Measurements from ENCODE around the gene CREB3. TPM values are rescaled to one million over a fixed set of nuclear protein-coding genes. Genes with fewer than 3 reads are reported as not detected.

The CREB3 gene
- total RNA-seq, 1 experiment from 2014 or later = 68.4 TPM

DNA sequence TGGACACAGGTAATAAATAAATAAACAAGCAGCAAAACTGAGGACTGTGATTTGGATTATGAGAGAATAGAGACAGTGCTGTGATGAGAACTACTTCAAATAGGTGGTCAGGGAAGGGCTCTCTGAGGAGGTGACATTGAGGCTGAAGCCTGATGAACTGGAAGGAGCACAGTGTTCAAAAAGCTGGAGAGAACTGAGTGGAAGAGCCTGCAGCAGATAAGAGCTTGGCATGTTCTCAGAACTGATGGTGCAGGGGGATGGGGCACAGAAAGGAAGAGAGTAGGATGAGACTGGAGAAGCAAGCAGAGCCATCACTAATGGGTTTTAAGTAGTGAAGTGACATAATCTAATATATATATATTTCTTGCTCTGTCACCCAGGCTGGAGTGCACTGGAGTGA lies 31.5 kb upstream of the CREB3 start:
- no peak for DNase-seq (ENCODE audit: low read depth)

DNA sequence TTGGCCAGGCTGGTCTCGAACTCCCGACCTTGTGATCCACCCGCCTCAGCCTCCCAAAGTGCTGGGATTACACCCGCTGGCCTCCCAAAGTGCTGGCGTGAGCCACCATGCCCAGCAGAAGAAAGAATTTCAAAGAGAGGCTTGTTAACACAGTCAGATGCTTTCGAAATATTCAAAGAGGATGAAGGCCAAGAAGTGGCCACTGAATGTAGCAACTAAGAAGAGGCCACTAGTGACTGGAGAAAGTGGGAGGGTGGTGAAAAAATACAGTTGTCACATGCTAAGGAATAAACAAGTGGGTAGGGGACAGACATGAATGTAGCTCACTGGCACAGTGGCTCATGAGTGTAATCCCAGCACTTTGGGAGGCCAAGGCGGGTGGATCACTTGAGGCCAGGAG lies 29.8 kb upstream of the CREB3 start:
- no peak for DNase-seq (ENCODE audit: low read depth)

DNA sequence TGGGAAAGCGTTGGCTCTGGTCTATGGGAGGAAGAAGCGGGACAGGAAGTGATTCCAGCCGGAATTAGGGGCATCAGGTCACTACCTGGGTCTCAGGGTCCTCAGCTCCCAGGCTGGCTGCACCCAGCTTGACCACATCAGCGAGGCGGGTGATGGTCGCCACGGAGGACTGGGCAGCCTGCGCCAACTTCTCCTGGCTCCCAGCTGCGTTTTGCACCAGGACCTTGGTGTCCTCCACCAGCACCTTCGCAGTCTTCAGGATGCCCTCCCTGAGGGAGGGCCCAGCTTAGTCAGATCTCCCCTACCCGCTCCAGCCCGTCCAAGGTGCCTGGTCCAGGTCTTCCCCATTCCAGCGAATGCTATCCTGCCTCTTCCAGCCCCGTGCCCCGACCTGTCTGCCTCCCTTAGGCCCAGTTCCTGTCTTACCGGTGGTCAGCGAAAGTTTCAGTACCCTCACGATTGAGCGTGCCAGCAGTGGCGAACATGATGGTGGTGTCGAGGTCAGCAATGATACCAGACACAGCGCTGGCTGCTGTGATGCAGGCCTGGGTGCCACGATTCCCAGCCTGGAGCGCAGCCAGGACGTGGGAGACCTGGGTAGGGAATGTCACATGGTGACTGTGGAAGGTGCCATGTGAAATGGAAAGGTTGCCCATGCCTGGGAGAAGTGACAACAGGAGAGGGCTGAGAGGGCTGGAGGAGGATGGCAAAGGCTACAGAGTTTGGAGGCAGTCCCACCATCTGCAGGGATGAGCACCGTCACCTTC lies 28.4 kb upstream of the CREB3 start:
- no peak for DNase-seq (ENCODE audit: low read depth)

DNA sequence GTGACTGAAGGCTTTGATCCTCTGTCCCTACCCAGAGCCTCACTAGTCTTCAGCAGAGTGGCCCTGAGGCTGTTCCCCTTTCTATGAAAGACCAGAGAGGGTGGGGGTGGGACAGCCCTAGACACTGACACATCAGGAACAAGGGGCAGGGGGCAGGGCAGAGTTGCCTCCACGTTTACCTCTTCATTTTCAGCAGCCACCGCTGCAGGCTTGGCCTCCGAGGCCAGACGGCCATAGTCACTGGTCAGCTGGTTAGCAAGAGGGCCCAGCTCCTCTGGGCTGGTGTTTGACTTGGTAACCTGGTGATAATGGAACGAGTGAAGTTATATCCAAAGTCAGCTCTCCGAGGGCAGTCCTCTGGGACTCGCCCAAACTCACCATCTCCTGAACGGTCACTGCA lies 27.1 kb upstream of the CREB3 start:
- DNase-seq (ENCODE audit: low read depth) = no peak

DNA sequence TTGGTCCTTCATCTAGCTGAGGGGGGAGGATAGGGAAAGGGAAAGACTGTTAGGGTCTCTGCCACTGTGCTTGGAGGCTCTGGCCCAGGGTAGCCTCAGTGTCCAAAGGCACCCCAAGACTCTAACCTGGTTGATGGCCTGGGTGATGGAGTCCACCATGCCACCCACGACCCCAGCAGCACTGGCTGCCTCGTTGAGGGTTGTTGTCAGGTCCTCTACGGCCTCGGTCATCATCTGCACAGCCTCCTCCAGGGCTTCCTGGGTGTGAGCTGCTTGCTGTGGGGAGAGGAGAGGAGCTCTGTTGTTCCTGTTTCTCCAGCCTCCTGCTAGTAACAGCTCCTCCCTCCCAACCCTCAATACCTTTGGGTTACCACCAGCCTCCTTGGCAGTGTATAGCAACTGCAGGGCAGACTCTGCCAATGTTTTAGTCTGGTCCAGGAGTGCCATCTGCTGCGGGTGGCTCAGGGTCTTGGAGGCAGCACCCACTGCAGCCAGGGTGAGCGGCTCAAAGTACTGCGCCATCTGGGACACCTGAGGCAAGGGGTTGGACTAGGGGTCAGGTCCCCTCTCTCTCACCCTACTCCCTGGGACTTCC lies 26.5 kb upstream of the CREB3 start:
- no peak for DNase-seq (ENCODE audit: low read depth)

DNA sequence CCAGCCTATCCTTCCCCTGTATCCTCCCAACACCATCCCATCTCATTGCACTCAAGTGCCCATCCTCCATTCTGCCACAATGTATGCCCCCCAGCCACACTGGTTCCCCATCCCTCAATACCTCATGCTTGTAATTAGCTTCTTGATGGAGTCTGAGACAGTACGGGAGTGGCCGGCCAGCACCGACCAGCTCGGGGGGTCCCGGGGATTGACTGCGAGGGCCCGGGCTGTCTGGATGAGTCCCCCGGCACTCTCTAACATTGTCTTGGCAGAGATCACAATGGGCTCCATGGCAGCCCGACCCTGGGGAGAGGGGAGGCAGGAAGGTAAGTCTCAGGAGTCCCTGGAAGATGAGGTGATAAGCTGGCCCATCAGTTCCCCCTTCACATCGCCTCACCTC lies 25.5 kb upstream of the CREB3 start:
- DNase-seq (ENCODE audit: low read depth) = no peak

DNA sequence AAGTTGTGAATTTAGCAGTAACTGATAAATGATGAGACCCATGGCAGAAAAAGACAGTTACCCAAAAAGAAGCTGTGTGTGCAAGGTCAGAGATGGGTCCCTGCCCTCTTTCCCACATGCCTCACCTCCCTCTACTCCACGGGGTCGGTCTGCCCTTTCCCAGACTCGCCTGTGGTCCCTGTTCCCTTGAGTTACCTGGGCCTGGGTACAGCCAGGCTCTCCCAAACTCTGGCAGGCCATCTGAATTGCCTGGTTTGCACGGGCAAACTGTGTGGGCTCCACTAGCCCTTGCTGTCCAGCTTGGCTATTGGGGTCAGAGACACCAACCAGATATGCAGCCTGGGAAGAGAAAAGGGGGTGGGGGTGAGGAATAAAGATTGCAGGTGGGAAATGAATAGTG lies 24.3 kb upstream of the CREB3 start:
- no peak for DNase-seq (ENCODE audit: low read depth)

DNA sequence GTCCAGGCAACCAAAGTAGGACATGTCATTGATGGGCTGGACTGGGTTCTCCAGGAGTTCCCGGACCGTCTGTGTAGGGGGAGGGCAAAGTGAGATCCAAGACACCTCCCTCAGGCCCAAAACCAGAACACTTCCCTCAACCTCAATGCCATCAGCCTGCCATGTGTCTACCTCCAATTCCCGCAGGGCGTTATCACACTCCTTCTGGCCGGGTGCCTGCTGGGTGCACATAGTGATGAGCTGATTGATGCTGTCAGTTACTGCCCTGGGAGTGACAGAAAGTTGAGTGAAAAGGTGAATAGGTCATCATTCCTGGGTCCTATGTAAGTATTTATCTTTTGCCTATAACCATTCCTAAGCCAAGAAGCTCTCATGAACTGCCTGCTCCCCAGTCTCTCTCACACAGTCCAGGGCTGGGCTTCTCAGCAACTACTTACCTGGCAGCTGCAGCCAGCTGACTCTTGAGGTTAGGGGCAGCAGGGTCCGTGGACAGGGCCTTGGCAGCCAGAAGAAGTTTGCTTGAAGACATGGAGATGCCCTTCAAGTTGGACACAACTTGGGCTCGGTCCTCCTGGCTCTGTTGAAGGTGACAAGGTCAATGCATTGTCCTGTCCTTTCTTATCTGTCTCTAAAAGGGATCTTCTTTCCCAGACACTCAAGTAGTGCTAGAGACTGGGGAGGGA lies 21.5 kb upstream of the CREB3 start:
- no peak for DNase-seq (ENCODE audit: low read depth)

DNA sequence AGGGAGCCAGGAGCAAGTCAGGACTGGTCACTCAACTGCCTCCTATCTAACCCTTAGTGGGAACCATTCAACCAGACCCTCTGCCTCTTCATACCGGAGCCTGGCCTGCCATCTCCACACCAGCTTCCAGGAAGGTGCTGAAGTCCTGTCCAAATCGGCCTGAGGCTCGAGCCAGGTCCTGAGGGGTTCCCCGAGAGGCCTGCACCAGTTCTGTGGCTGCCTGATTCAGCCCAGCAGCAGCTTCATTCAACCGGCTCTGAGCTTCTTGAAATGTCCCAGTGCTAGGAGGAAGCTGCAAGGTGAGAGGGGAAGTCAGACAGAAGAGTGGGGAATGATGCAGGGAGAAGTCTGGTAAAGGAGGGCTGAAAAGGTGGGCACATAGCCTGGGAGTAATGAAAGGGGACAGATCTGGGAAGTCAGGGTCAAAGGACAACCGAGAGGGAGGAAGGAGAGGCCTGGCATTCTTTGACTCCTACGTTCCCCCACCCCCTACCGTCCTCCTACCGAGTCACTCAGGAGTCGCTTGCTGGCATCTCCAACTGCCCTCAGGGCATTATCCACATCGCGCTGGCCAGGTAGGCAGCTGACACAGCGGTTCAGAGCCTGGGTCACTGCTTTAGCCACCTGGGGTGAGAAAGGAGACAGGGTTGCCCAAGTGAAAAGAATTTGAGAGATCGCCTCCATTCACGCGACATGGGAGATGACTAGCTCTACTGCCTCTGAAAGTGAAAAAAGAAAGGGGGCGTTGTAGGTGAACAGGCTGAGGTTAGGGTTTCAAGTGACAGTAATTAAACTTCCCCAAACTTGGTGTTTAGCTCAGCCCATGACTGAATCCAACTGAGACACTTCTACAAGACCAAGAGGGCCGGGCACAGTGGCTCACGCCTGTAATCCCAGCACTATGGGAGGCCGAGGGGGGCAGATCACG lies 20.7 kb upstream of the CREB3 start:
- DNase-seq (ENCODE audit: low read depth) = no peak

DNA sequence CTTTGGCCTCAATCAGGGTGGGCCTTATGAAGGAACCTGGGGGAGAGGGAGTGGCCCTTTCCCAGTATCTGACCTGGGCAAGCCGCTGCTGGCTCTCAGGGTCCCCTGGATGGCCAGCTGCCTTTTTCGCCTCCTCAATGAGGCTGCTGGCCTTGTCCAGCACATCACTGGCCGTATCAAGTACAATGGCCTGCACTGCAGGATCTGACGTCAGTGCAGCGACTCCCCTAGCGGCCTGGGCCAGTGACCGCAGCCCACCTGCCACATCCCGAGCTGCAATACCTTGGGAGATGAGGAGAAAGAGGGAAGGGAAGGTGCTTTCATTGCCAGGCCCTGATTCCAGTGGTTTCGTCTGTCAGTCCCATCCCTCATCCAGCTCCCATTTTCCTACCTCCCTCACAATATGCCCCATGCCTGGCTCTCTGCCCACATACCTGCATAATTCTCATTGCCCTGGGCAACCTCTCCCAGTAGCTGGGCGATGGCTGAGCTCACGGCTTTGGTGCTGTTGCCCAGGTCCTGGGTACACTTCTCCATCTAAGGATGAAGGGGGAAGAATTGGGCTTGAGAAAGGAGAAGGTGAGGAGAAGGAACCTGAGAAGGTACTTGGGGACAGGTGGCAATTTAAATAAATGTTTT lies 19.6 kb upstream of the CREB3 start:
- DNase-seq (ENCODE audit: low read depth) = no peak

DNA sequence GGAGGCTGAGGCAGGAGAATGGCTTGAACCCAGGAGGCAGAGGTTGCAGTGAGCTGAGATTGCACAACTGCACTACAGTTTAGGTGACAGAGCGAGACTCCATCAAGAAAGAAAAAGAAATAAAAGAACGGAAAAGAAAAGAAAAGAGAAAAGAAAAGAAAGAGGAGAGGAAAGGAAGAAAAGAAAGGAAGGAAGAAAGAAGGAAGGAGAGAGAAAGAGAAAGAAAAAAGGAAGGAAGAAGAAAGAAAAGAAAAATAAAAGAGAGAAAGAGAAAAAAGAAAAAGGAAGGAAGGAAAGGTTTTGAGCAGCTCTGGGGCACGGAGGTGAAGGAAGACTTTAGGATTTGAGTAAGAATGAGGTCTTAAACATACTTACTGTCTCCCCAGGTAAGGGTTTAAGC lies 18.9 kb upstream of the CREB3 start:
- no peak for DNase-seq (ENCODE audit: low read depth)

DNA sequence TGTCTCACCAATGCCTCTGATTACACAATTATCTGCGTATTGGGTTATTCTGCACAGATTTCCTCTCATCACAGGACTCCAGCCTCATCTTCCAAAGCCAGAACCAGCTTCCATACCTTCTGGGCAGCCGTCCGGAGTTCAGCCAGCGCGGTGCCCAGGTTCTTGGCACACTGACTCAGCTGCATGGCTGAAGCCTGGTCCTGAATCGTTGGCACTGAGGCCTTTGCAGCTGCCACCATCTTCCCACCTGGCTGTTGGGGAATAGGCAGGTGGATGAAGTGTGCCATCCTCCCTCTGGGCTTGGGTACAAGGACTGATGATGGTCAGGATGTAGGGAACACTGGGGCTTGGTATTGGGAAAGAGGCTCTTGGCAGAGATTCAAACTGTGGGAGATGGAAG lies 18.3 kb upstream of the CREB3 start:
- DNase-seq (ENCODE audit: low read depth) = no peak

DNA sequence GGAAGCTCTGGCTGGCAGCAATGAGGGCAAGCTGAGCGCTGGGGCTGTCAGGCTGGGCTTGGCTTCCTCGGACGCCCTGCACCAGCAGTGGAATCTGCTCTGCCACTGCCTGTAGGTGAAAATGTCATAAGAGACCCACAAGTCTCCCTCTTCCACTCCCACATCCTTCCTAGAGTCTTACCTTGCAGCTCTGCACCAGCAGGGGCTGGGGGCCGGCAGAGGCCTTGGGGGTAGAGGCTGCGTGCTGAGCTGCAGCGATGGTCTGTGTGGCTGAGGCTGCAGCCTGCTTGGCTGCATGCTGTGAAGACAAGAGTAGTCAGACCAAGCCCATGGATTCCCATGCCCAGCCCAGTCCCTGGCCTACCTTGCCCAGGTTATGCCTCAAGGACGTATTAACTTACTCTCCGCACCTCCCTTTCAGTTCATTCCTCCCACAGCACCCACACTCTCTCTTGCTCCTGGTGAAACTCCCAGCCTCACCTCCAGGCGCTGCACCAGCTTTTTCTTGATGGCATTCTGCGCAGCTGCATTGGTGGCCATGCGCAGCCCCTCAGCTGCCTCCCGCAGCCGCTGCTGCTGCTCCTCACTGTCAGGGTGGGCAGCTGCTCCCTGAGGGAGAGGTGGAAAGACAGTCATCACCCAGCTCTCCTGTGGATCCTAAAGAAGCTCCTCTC lies 17.8 kb upstream of the CREB3 start:
- DNase-seq (ENCODE audit: low read depth) = no peak

DNA sequence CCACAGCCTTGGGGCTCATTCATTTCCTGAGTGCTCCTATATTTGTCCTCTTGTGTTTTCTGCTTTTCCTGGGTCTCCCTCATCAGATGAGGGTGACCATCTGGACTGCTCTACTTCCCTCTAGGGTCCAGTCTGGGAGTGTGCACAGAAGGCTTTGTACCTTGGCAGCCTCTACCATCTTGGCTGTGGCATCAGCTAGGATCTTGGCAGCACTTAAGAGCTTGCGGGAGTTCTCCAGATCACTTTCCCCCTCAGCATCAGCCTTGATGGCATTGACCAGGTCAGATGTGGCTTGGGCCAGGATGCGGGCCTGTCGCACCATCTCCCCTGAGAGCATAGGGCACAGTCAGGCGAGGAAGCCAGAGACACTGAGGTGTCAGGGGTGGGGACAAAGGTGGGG lies 16.2 kb upstream of the CREB3 start:
- peak; percentile 30 for DNase-seq (ENCODE audit: low read depth)

DNA sequence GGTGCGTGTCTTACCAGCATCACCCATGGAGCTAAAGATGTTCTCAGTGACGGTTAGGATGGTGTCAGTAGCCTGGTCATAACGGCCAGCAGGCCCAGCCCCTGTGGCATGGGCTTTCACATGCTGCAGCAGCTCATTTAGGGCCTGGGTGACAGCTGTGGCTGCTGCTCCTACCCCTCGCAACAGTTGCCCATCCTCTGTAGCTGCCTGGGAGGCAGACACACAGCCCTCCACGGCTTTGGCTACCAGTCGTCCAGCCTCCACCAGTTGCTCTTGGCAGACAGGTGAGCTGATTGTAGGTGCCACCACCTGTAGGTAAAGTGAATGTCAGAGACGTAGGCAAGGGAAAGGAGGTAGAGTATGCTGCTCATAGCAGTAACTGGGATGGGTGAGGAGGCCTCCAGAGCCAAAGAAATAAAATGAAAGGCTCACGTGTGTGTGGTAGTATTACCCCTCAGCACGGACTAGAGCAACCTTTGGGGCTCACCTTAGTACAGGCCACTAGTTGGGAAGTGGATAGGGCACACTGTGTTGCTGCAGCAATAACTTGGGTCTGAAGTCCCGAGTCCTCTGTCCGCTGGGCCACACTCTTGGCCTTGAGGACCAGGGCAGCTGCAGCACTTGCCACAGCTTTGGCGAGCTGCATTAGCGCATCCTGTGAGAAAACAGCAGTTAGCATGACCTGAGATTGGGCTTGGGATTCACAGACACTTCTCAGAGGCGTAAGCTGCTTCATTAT lies 15.2 kb upstream of the CREB3 start:
- DNase-seq (ENCODE audit: low read depth) = no peak

DNA sequence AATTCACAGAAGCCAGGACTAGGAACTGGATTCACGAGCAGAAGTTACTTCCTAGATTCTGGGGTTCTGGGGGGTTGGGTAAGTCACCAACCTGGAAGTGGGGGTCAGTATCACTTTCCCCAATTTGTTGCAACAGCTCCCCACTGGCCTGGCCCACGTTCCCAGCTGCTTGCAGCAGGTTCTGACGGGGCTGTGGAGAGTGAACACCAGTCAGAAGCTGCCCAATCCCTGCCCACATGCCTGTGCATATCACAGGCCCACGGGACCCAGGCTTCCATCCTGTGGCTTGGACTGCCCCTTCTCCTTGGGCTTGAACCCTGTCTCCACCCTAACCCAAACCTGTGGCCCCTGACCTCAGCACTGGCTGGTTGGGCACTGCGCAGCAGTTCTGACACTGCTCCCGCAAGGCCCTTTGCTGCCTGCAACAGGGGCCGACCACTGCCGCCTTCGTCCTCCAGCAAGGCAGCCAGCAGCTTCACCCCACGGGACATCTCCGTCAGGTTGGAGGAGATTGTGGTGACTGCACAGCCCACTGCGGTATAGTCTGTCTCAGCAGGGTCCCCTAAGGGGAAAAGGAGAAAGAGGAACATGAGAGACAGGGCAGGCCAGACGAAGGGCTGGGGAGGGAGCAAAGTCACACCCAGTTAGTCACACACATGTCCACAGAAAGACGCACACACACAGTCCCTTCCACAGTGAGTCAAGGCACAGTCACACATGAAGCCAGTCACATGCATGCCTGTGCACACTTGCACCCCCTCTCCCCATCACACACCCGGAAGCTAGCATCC lies 13.6 kb upstream of the CREB3 start:
- DNase-seq (ENCODE audit: low read depth) = peak; percentile 15

DNA sequence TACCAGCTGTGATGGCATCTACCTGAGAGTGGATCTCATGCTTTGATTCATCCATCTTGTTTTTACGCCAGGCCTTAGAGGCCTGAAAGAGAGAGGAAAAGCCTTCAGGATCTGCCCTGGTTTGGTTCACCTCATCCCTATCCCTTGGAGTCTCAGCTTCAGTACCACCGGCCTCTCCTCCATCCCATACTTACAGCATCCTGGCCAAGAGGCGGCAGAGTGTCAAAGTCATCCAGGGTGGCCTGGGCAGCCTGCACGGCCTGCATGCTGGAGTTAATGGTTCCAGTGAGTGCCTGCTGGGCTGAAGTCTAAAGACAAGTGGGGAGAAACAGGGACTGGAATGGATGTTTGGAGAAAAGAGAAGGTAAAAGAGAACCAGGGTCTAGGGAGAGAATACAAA lies 12.9 kb upstream of the CREB3 start:
- no peak for DNase-seq (ENCODE audit: low read depth)

DNA sequence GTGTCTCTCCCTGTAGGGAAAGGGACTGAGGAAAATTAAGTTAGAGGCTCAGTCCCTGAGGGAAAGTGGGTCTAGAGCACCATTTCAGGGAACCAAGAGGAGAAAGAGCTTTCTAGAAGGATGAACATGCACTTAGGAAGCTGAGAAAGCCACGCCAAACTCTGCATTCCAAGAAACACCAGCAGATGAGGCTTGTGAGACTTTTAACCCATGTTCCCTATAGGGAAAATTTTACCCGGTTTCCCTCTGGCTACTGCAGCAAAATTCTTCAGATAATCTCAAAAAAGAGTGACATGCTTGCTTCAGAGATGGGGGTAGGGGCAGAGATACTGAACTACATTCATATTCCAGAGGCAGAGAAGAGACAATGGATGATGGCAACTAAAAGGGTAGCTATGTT lies 9.0 kb upstream of the CREB3 start:
- no peak for DNase-seq (ENCODE audit: low read depth)

DNA sequence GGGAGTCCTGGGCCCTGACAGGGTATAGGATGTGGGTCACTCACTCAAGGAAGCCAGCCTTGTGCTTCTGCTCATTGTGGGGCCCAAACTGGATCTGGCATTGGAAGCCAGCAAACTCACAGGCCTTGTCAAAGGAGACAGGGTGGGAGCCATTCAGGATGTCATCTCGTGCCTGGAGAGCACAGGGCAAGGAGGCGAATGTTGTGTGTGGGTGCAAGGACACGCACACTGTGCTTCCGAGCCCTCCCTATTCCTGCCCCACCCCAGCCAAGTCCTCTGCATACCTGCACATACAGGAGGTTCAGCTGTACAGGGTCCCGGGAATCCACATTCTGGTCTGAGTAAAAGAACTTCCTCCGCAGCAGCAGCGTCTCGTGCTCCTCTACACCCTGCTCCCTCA lies 8.6 kb upstream of the CREB3 start:
- DNase-seq (ENCODE audit: low read depth) = no peak

DNA sequence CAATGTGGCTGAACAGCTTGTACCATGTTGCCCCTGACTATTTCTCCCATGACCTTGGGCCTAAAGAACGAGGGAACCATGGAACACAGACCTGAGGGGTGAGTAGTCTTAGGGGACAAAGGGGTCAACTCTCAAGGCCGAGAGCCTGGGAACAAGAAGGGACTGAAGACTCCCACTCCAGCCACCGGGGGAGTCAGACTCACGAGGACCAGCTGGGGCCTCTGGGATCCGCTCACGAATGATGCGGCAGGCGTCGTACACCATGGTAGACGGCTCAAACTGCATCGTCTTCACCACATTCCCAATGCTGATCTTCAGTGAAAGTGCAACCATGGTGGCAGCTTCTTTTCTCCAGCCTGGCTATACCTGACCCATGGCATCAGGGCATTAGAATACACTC lies 7.1 kb upstream of the CREB3 start:
- no peak for DNase-seq (ENCODE audit: low read depth)
